PC-9 (cell line): ENCODE data around the gene MESP2. TPM values are rescaled to one million over a fixed set of nuclear protein-coding genes. Genes with fewer than 3 reads are reported as not detected.

Source experiments
- BruUV-seq: library from RNA; stranded (reverse); fragments of 400-500 nt; replicated peaks from 2 replicates; lab custom pipeline; 2021; lab: Mats Ljungman, UMichigan
- CTCF ChIA-PET: fragments of 300-600 bp; sonication (Branson Sonifier 250); formaldehyde crosslinking; loops from one replicate; lab custom pipeline; 2022; ENCODE audit warnings: antibody characterized with exemption; lab: Charles Lee
- POLR2A ChIA-PET: fragments of 300-600 bp; sonication (Branson Sonifier 250); formaldehyde crosslinking; loops from one replicate; lab custom pipeline; 2022; ENCODE audit warnings: antibody characterized with exemption; ENCODE audit not compliant: unreplicated experiment; lab: Charles Lee
- DNase-seq, 2 experiments: peaks; one replicate each; pipeline versions ENCODE4 v3.0.0 to v3.0.0-alpha.2; 2015 to 2022; ENCODE audit warnings: mixed read lengths in 1 of 2
- H2AFZ ChIP-seq: fragments of 200-600 bp; sonication (generic); 2 replicates; pipeline ENCODE4 v1.8.1; 2017; ENCODE audit warnings: antibody characterized with exemption
- H3F3A ChIP-seq: fragments of 200-600 bp; sonication (generic); 2 replicates; pipeline ENCODE4 v1.8.1; 2017; ENCODE audit warnings: antibody characterized with exemption, mild to moderate bottlenecking, low read depth; ENCODE audit not compliant: insufficient read depth
- H3K27ac ChIP-seq: fragments of 200-600 bp; sonication (generic); 2 replicates; pipeline ENCODE4 v1.6.1; 2016; ENCODE audit warnings: mixed run types
- H3K27me3 ChIP-seq: fragments of 200-600 bp; sonication (generic); 2 replicates; pipeline ENCODE4 v1.6.1; 2016; ENCODE audit warnings: low read depth, mixed run types; ENCODE audit not compliant: insufficient read depth
- H3K36me3 ChIP-seq: fragments of 200-600 bp; sonication (generic); 2 replicates; pipeline ENCODE4 v1.6.1; 2016; ENCODE audit warnings: low read depth, mixed run types
- H3K4me1 ChIP-seq: fragments of 200-600 bp; sonication (generic); replicated peaks from 2 replicates; pipeline ENCODE4 v1.6.1; 2016; ENCODE audit warnings: mixed run types; ENCODE audit not compliant: insufficient read depth
- H3K4me2 ChIP-seq: fragments of 200-600 bp; sonication (generic); 2 replicates; pipeline ENCODE4 v1.6.1; 2017; ENCODE audit warnings: mixed run types
- H3K4me3 ChIP-seq: fragments of 200-600 bp; sonication (generic); 2 replicates; pipeline ENCODE4 v1.6.1; 2016; ENCODE audit warnings: mixed run types
- H3K79me2 ChIP-seq: fragments of 200-600 bp; sonication (generic); 2 replicates; pipeline ENCODE4 v1.6.1; 2017; ENCODE audit warnings: low read depth, mixed run types
- H3K9me2 ChIP-seq: fragments of 200-600 bp; sonication (generic); 2 replicates; pipeline ENCODE4 v1.8.1; 2017; ENCODE audit warnings: mild to moderate bottlenecking; ENCODE audit not compliant: insufficient read depth
- H3K9me3 ChIP-seq: fragments of 200-600 bp; sonication (generic); 2 replicates; pipeline ENCODE4 v1.8.1; 2016; ENCODE audit warnings: low read depth; ENCODE audit not compliant: insufficient read depth
- H4K20me1 ChIP-seq: fragments of 200-600 bp; sonication (generic); 2 replicates; pipeline ENCODE4 v1.8.1; 2017; ENCODE audit not compliant: insufficient read depth
- EZH2 ChIP-seq: fragments of 200-600 bp; sonication (generic); IDR thresholded peaks from 2 replicates; pipeline ENCODE4 v1.8.0; 2017; ENCODE audit warnings: antibody characterized with exemption, low read depth
- intact Hi-C: fragments of 100-400 bp; cut with micrococcal nuclease; formaldehyde crosslinking; loops from one replicate; pipeline ENCODE4 v1.10.0; 2022; ENCODE audit not compliant: unreplicated experiment
- total RNA-seq: library from RNA; stranded (reverse); gene quantifications from 2 replicates; pipeline ENCODE4 v1.2.3, GENCODE V29; 2021
- TF ChIP-seq, protein P1 (sequence below): fragments of 200-600 bp; sonication (generic); conservative IDR thresholded peaks from 2 replicates; pipeline ENCODE4 v1.6.1; 2017; ENCODE audit warnings: mixed run types, antibody characterized with exemption, mild to moderate bottlenecking, moderate library complexity

The MESP2 gene
- total RNA-seq, 1 experiment from 2014 or later = 1.3 TPM

DNA sequence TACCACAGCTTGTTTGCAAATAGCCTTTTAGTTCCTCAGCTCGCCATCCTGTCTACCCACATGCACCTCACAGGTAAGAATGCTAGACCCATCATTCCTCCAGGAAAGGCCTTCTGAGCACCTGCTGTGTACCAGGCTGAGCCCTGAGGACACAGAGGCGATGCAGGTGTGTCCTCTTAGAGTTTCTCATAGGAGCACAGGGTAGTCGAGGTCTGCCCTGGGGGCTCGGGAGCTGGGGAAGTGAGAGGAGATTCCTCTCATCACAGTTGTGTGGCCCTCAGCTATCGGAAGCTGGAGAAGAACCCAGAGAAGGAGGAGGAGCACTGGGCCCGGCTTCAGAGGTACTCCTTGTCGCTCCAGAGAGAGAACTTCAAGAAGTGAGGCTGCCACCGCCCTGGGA lies 33.1 kb upstream of the MESP2 start:
- DNase-seq = no peak
- Histone ChIP-seq H3F3A (0 out of 2 replicates have a peak, but pooled peaks cover 6% of the 10 kb centered on the region), H3K9me2 (no peaks in the 10 kb centered on the region), H3K4me1 (no peaks in the 10 kb centered on the region), H3K27me3 (no peaks in the 10 kb centered on the region), H3K4me3 (no peak overlapping the region), H3K4me2 (no peak overlapping the region), H2AFZ (no peak overlapping the region), H3K27ac (no peak overlapping the region), H3K79me2 (no peaks in the 10 kb centered on the region), H4K20me1 (no peaks in the 10 kb centered on the region), H3K36me3 (no peaks in the 10 kb centered on the region), H3K9me3 (no peaks in the 10 kb centered on the region)
- ChIA-PET POLR2A (no interaction called here), CTCF (interaction anchor here (0.9 kb wide), 1 partner anchor 146 kb away, joined by 4 read pairs; no protein-coding TSS in a partner anchor)
- intact Hi-C loops = loop anchor here (5.0 kb wide), 2 partner anchors 86 to 344 kb away; partner anchors contain the start of gene KIF7
- no TSS peak for BruUV-seq
- no peak for TF ChIP-seq EZH2
- TF ChIP-seq, protein P1, sequence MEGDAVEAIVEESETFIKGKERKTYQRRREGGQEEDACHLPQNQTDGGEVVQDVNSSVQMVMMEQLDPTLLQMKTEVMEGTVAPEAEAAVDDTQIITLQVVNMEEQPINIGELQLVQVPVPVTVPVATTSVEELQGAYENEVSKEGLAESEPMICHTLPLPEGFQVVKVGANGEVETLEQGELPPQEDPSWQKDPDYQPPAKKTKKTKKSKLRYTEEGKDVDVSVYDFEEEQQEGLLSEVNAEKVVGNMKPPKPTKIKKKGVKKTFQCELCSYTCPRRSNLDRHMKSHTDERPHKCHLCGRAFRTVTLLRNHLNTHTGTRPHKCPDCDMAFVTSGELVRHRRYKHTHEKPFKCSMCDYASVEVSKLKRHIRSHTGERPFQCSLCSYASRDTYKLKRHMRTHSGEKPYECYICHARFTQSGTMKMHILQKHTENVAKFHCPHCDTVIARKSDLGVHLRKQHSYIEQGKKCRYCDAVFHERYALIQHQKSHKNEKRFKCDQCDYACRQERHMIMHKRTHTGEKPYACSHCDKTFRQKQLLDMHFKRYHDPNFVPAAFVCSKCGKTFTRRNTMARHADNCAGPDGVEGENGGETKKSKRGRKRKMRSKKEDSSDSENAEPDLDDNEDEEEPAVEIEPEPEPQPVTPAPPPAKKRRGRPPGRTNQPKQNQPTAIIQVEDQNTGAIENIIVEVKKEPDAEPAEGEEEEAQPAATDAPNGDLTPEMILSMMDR = no peak

DNA sequence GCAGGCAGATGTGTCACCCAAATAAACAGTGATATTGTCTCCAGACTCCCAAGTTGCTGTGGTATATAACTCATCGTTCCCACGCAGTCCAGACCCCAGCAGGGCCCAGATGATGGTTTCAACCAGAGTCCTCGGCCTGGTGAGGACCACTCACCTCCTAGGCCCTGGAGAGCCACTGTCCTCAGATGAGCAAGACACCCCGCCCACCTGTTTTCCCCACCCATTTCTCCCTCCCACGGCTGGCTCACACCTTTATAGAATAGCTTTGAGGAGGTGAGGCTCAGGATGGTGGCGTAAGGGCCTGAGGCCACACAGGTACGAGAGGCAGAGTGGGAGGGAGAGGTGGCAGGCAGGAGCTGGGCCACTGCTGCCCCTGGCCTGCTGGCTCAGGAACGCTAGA lies 32.5 kb upstream of the MESP2 start:
- Histone ChIP-seq H3K36me3 (no peaks in the 10 kb centered on the region), H3K4me2 (no peak overlapping the region), H3F3A (0 out of 2 replicates have a peak, but pooled peaks cover 9% of the 10 kb centered on the region), H3K27me3 (no peaks in the 10 kb centered on the region), H3K27ac (no peak overlapping the region), H4K20me1 (no peaks in the 10 kb centered on the region), H3K4me3 (no peak overlapping the region), H3K9me2 (no peaks in the 10 kb centered on the region), H3K79me2 (peaks cover 5% of the 10 kb centered on the region; the same call in 1 of the 2 replicates), H3K4me1 (no peaks in the 10 kb centered on the region; the same call in 1 of the 2 replicates), H2AFZ (no peak overlapping the region), H3K9me3 (no peaks in the 10 kb centered on the region)
- ChIA-PET CTCF (interaction anchor here (0.6 to 0.9 kb wide), 2 partner anchors 64 to 145 kb away, joined by 4 read pairs; no protein-coding TSS in a partner anchor), POLR2A (interaction anchor here (0.5 kb wide), 1 partner anchor 68 kb away, joined by 7 read pairs; no protein-coding TSS in a partner anchor)
- TF ChIP-seq EZH2 = no peak
- TF ChIP-seq, protein P1 = no peak
- BruUV-seq = no TSS peak
- no peak for DNase-seq
- intact Hi-C loops = loop anchor here (5.0 kb wide), 2 partner anchors 86 to 344 kb away; partner anchors contain the start of gene KIF7

DNA sequence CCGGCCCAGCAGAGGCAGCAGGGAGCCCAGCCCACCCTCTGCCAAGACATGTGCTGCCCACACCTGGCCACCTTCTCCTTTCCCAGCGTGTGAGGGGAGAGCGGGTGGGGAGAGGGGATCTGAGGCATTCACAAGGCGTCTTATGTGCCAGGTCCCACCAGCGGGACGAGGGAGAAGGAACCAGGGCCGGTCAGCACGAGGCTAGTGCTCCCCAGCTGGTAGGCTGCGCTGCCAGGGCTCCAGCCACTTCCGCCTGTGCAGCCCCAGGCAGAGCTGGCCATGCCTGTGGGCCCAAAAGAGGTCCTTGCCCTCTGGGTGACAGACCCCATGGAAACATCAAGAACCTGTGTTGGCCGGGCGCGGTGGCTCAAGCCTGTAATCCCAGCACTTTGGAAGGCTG lies 31.0 kb upstream of the MESP2 start:
- POLR2A ChIA-PET = interaction anchor here (0.7 kb wide), 2 partner anchors 10 to 149 kb away, joined by 3 read pairs; partner anchors contain the start of gene AP3S2
- intact Hi-C loops = no loop called here
- H2AFZ ChIP-seq = no peak overlapping the region
- H4K20me1 ChIP-seq = no peaks in the 10 kb centered on the region
- no peaks in the 10 kb centered on the region for H3K36me3 ChIP-seq
- no peaks in the 10 kb centered on the region for H3K9me3 ChIP-seq
- no peak overlapping the region for H3K4me3 ChIP-seq
- no peak overlapping the region for H3K4me2 ChIP-seq
- no peaks in the 10 kb centered on the region for H3K9me2 ChIP-seq
- peaks cover 20% of the 10 kb centered on the region for H3K79me2 ChIP-seq
- no peak for DNase-seq
- BruUV-seq = no TSS peak
- no peak overlapping the region for H3K27ac ChIP-seq
- 0 out of 2 replicates have a peak, but pooled peaks cover 9% of the 10 kb centered on the region for H3F3A ChIP-seq
- CTCF ChIA-PET = interaction anchor here (1.0 kb wide), 1 partner anchor 130 kb away, joined by 3 read pairs; no protein-coding TSS in a partner anchor
- H3K27me3 ChIP-seq = no peaks in the 10 kb centered on the region
- H3K4me1 ChIP-seq = peaks cover 14% of the 10 kb centered on the region
- TF ChIP-seq, protein P1 = no peak
- TF ChIP-seq EZH2 = no peak
